Activated CD4-positive, alpha-beta T cell treated with anti-CD3 and anti-CD28 coated beads, Interleukin-2, amount 50 U/mL, for 16 hours (primary cell): Measurements from ENCODE around the gene KRT6B.

ENCODE experiments used
- DNase-seq: peaks from one replicate; pipeline ENCODE4 v3.0.0-alpha.2; 2020

The KRT6B gene

GRCh38 chr12:52435659-52435999, 16.3 kb downstream of the KRT6B start:
- no peak for DNase-seq

- no peak for DNase-seq
Observed at GRCh38 chr12:52434760-52435530, 17.0 kb downstream of the KRT6B start.

GRCh38 chr12:52434081-52434733, 17.7 kb downstream of the KRT6B start, which contains the start of gene KRT75:
KRT75 (minus strand) TSS chr12:52434371; CDS start chr12:52434304, 67 bp downstream.
- DNase-seq, result no peak

GRCh38 chr12:52433501-52434080, 18.4 kb downstream of the KRT6B start:
- DNase-seq, result no peak

- no peak for DNase-seq
Observed at GRCh38 chr12:52432559-52433207, 19.3 kb downstream of the KRT6B start.

GRCh38 chr12:52428121-52428520, 23.8 kb downstream of the KRT6B start:
- DNase-seq, result no peak

- no peak for DNase-seq
Observed at GRCh38 chr12:52427083-52427482, 24.9 kb downstream of the KRT6B start.

- no peak for DNase-seq
Observed at GRCh38 chr12:52426034-52426433, 25.9 kb downstream of the KRT6B start.

- DNase-seq, result no peak
Observed at GRCh38 chr12:52425466-52425865, 26.5 kb downstream of the KRT6B start.

GRCh38 chr12:52423661-52424500, 28.1 kb downstream of the KRT6B start:
- DNase-seq, result no peak

GRCh38 chr12:52423035-52423434, 28.9 kb downstream of the KRT6B start:
- no peak for DNase-seq

GRCh38 chr12:52419656-52420055, 32.3 kb downstream of the KRT6B start:
- no peak for DNase-seq

GRCh38 chr12:52418576-52419110, 33.3 kb downstream of the KRT6B start:
- DNase-seq, result no peak

- no peak for DNase-seq
Observed at GRCh38 chr12:52417740-52418139, 34.2 kb downstream of the KRT6B start.

GRCh38 chr12:52416795-52417194, 35.2 kb downstream of the KRT6B start:
- DNase-seq, result no peak

GRCh38 chr12:52415870-52416750, 35.8 kb downstream of the KRT6B start:
- DNase-seq, result no peak

GRCh38 chr12:52414936-52415335, 37.0 kb downstream of the KRT6B start:
- no peak for DNase-seq

GRCh38 chr12:52413782-52414345, 38.1 kb downstream of the KRT6B start:
- no peak for DNase-seq

- no peak for DNase-seq
Observed at GRCh38 chr12:52413202-52413601, 38.7 kb downstream of the KRT6B start.

- no peak for DNase-seq
Observed at GRCh38 chr12:52411815-52412214, 40.1 kb downstream of the KRT6B start.
